ENCODE results near the gene TIMM10B.

Gene TIMM10B

DNA sequence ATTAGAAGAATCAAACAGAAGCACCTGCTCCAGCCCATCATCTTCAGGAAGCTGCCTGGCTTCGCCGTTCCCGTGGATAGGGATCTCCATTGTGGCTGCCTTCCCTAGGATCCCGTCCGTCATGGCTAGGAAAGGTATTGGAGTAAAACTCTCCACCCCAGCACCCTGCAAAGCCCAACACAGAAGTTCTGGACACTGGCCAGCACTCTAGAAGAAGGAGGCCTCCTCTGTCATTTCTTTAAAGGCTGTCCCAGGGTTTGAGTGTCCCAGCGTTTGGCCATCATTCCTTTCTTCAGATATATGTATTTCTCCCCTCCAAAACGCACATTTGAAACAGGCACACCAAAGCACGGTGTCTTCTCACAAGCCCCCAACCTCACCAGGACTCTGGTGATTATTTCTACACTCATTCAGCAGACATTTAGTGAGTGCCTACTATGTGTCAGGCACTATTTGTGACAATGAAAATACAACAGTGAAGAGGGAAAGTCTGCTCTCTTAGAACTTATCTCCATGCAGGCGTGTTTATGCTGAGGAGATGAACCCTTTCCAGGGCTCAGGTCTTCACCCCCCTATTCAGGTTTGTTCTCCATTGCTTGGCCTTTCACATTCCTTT, 894 bp upstream of the TIMM10B start:
- TF ChIP-seq CTCF (IDR thresholded peaks at IDR 0.05; ENCODE audit: extremely low read depth, missing control alignments): no peak
- DNase-seq (ENCODE audit: low spot score): no peak

DNA sequence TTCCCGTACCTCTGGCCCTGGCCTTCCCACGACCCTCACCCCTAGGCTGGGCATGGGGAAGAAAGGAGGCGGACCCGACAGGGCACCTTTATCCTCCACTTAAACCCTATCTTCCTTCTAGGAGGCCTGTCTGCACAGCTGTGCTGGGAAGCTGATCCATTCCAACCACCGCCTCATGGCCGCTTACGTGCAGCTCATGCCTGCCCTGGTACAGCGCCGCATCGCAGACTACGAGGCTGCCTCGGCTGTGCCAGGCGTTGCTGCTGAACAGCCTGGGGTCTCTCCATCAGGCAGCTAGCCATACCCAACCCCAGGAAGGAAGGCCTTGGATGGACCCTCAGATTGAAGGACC, 599 bp downstream of the TIMM10B start:
- no peak for DNase-seq (ENCODE audit: low spot score)
- no peak for TF ChIP-seq CTCF (IDR thresholded peaks at IDR 0.05; ENCODE audit: extremely low read depth, missing control alignments)

GRCh38 chr11:6482441-6482840, 1.1 kb downstream of the TIMM10B start:
- no peak for DNase-seq (ENCODE audit: low spot score)
- TF ChIP-seq CTCF (IDR thresholded peaks at IDR 0.05; ENCODE audit: extremely low read depth, missing control alignments): no peak

GRCh38 chr11:6483015-6483414, 1.7 kb downstream of the TIMM10B start:
- TF ChIP-seq CTCF (IDR thresholded peaks at IDR 0.05; ENCODE audit: extremely low read depth, missing control alignments): no peak

GRCh38 chr11:6485661-6486060, 4.4 kb downstream of the TIMM10B start:
- no peak for DNase-seq (ENCODE audit: low spot score)

More at GRCh38 chr11:6483015-6483414, 1.7 kb downstream of the TIMM10B start:
- DNase-seq (ENCODE audit: low spot score): no peak

GRCh38 chr11:6486256-6486655, 5.0 kb downstream of the TIMM10B start:
- TF ChIP-seq CTCF (IDR thresholded peaks at IDR 0.05; ENCODE audit: extremely low read depth, missing control alignments): no peak
- DNase-seq (ENCODE audit: low spot score): no peak

More at GRCh38 chr11:6485661-6486060, 4.4 kb downstream of the TIMM10B start:
- no peak for TF ChIP-seq CTCF (IDR thresholded peaks at IDR 0.05; ENCODE audit: extremely low read depth, missing control alignments)

GRCh38 chr11:6486938-6487337, 5.6 kb downstream of the TIMM10B start:
- no peak for DNase-seq (ENCODE audit: low spot score)
- no peak for TF ChIP-seq CTCF (IDR thresholded peaks at IDR 0.05; ENCODE audit: extremely low read depth, missing control alignments)
